HepG2 (cell line): ENCODE measurements around the gene UROD. TPM values are rescaled to one million over a fixed set of nuclear protein-coding genes. Genes with fewer than 3 reads are reported as not detected.
A peak's percentile ranks its signal among the peaks of the same experiment; 100 is the strongest.

Experiments used
- ATAC-seq: fragments of 200-7000 bp; cut with Tn5 transposase; 3 replicates; pipeline ENCODE4 v1.9.1; 2020; ENCODE audit warnings: mild to moderate bottlenecking, moderate library complexity
- BruUV-seq: library from RNA; stranded (reverse); fragments of 400-500 nt; replicated peaks from 2 replicates; lab custom pipeline; 2021; lab: Mats Ljungman, UMichigan
- CTCF ChIA-PET: fragments of 300-600 bp; formaldehyde crosslinking; extraction: SDS; loops from one replicate; lab custom pipeline; 2021; ENCODE audit warnings: low total read pairs, inconsistent platforms, low intra/inter-chr PET ratio; lab: Yijun Ruan, JAX
- POLR2A ChIA-PET: fragments of 350-600 bp; sonication (Branson Sonifier 250); formaldehyde crosslinking; loops from one replicate; lab custom pipeline; 2020; ENCODE audit warnings: antibody characterized with exemption, inconsistent platforms; lab: Yijun Ruan, JAX
- DNase-seq: peaks from one replicate; pipeline ENCODE4 v3.0.0-alpha.2; 2015; ENCODE audit warnings: low spot score
- FAIRE-seq: peaks from 3 replicates; lab custom pipeline; 2011; peaks lifted over from hg19 to GRCh38; lab: Jason Lieb, UNC
- H2AFZ ChIP-seq: one replicate; pipeline ENCODE4 v1.6.1; 2011; ENCODE audit warnings: low read length, inconsistent platforms
- H3K27ac ChIP-seq: fragments of 300-600 bp; 3 replicates; pipeline ENCODE4 v1.8.0; 2011; ENCODE audit warnings: mixed run types, mild to moderate bottlenecking, mixed read lengths, low read length, inconsistent platforms; ENCODE audit not compliant: insufficient read depth; ENCODE audit errors: extremely low read length
- H3K27me3 ChIP-seq, 2 experiments: fragments of 200-600 bp in 1 of 2; 2 replicates in 1 of 2; 3 replicates in 1 of 2; pipeline versions ENCODE4 v1.6.0 to v1.8.0; 2011; ENCODE audit warnings: low read length in 2 of 2, mild to moderate bottlenecking in 2 of 2, moderate library complexity in 2 of 2, inconsistent platforms in 1 of 2; ENCODE audit not compliant: insufficient read depth in 2 of 2, control insufficient read depth in 1 of 2
- H3K36me3 ChIP-seq, 2 experiments: fragments of 200-600 bp in 1 of 2; replicated peaks in 1 of 2; 2 replicates in 1 of 2; 3 replicates in 1 of 2; pipeline versions ENCODE4 v1.5.1 to v1.8.0; 2011; ENCODE audit warnings: low read length in 2 of 2, inconsistent platforms in 1 of 2; ENCODE audit not compliant: insufficient read depth in 2 of 2, control insufficient read depth in 1 of 2
- H3K4me1 ChIP-seq: 2 replicates; pipeline ENCODE4 v1.5.1; 2012; ENCODE audit warnings: low read length, inconsistent platforms; ENCODE audit not compliant: insufficient read depth
- H3K4me2 ChIP-seq: 2 replicates; pipeline ENCODE4 v1.6.0; 2011; ENCODE audit warnings: low read depth, low read length, inconsistent platforms
- H3K4me3 ChIP-seq, 3 experiments: fragments of 200-600 bp in 1 of 3; sonication (generic), shearing (Covaris generic) in 1 of 3; replicated peaks in 1 of 3; 2 replicates each; pipeline ENCODE4 v1.5.1; 2011 to 2016; ENCODE audit warnings: low read length in 3 of 3, inconsistent platforms in 2 of 3, low read depth in 2 of 3, mild to moderate bottlenecking in 2 of 3, control low read depth in 1 of 3, mixed read lengths in 1 of 3; ENCODE audit not compliant: insufficient read depth in 1 of 3
- H3K79me2 ChIP-seq: one replicate; pipeline ENCODE4 v1.6.1; 2011; ENCODE audit warnings: low read length, inconsistent platforms; ENCODE audit not compliant: insufficient read depth
- H3K9ac ChIP-seq: 2 replicates; pipeline ENCODE4 v1.6.0; 2011; ENCODE audit warnings: mild to moderate bottlenecking, low read depth, low read length, inconsistent platforms; ENCODE audit not compliant: insufficient read depth
- H3K9me3 ChIP-seq: 2 replicates; pipeline ENCODE4 v1.5.1; 2012; ENCODE audit warnings: mild to moderate bottlenecking, low read length
- H4K20me1 ChIP-seq: 2 replicates; pipeline ENCODE4 v1.6.0; 2011; ENCODE audit warnings: inconsistent platforms, mild to moderate bottlenecking, low read length, moderate library complexity; ENCODE audit not compliant: insufficient read depth
- BRD4 ChIP-seq: sonication (generic); formaldehyde crosslinking; IDR thresholded peaks from 2 replicates; pipeline ENCODE4 v1.4.0; 2020; ENCODE audit warnings: missing genetic modification reagents
- FOXM1 ChIP-seq: sonication (generic); formaldehyde crosslinking; IDR thresholded peaks from 2 replicates; pipeline ENCODE4 v1.5.0; 2020; ENCODE audit warnings: missing genetic modification reagents
- GATAD1 ChIP-seq: IDR thresholded peaks from 2 replicates; pipeline ENCODE4 v1.6.1; 2016; ENCODE audit warnings: missing genetic modification reagents, missing compliant biosample characterization
- HDAC6 ChIP-seq: fragments of 200-600 bp; sonication (generic); IDR thresholded peaks from 2 replicates; pipeline ENCODE4 v1.7.0; 2017; ENCODE audit warnings: mild to moderate bottlenecking, antibody characterized with exemption, low read length, low read depth
- PITX1 ChIP-seq: sonication (generic); formaldehyde crosslinking; IDR thresholded peaks from 2 replicates; pipeline ENCODE4 v1.5.1; 2020; ENCODE audit warnings: mild to moderate bottlenecking, missing genetic modification reagents
- SP4 ChIP-seq: sonication (generic); formaldehyde crosslinking; IDR thresholded peaks from 2 replicates; pipeline ENCODE4 v1.8.1; 2023; ENCODE audit warnings: mild to moderate bottlenecking, missing genetic modification reagents
- YEATS4 ChIP-seq: sonication (generic); formaldehyde crosslinking; IDR thresholded peaks from 2 replicates; pipeline ENCODE4 v1.4.0; 2020; ENCODE audit warnings: missing genetic modification reagents, borderline replicate concordance
- ZNF124 ChIP-seq: sonication (generic); formaldehyde crosslinking; IDR thresholded peaks from 2 replicates; pipeline ENCODE4 v1.4.0; 2020; ENCODE audit warnings: missing genetic modification reagents
- ZNF496 ChIP-seq: sonication (generic); formaldehyde crosslinking; IDR thresholded peaks from 2 replicates; pipeline ENCODE4 v1.8.1; 2023; ENCODE audit warnings: mild to moderate bottlenecking, moderate library complexity, missing genetic modification reagents; ENCODE audit not compliant: insufficient replicate concordance
- ZNF549 ChIP-seq: sonication (generic); formaldehyde crosslinking; IDR thresholded peaks from 2 replicates; pipeline ENCODE4 v1.5.0; 2020; ENCODE audit warnings: missing genetic modification reagents
- ZNF607 ChIP-seq: sonication (generic); formaldehyde crosslinking; IDR thresholded peaks from 2 replicates; pipeline ENCODE4 v1.5.1; 2020; ENCODE audit warnings: missing genetic modification reagents, mild to moderate bottlenecking, borderline replicate concordance
- ZNF777 ChIP-seq: sonication (generic); formaldehyde crosslinking; IDR thresholded peaks from 2 replicates; pipeline ENCODE4 v1.4.0; 2020; ENCODE audit warnings: missing genetic modification reagents
- ZSCAN22 ChIP-seq: sonication (generic); formaldehyde crosslinking; IDR thresholded peaks from 2 replicates; pipeline ENCODE4 v1.4.0; 2020; ENCODE audit warnings: mild to moderate bottlenecking, missing genetic modification reagents
- WGBS: methylation state at CpG from one replicate; pipeline ENCODE4 v1.1.6; 2017; ENCODE audit warnings: low lambda C conversion rate; 5-methylcytosine and 5-hydroxymethylcytosine counted together
- in situ Hi-C: cut with HindIII; loops from 2 replicates; pipeline ENCODE4 v1.10.0; 2017; ENCODE audit warnings: low pct_unique_long_range_greater_than_20kb; ENCODE audit not compliant: extremely low pct_ligation_motif_present
- intact Hi-C: fragments of 100-400 bp; cut with micrococcal nuclease; formaldehyde crosslinking; loops from one replicate; pipeline ENCODE4 v1.10.0; 2022; ENCODE audit not compliant: unreplicated experiment
- polyA plus RNA-seq, 8 experiments: library from polyadenylated mRNA; depleted of rRNA in 3 of 8; stranded (reverse) in 7 of 8; unstranded in 1 of 8; fragments of >200 nt; fragmentation: Illumina TruSeq in 4 of 8; extraction: Trizol in 4 of 8; gene quantifications; 2 replicates each; pipeline versions ENCODE4 v1.2.1 to v1.2.3, GENCODE V29; 2011 to 2016; ENCODE audit warnings: low read depth in 4 of 8, missing spikeins in 1 of 8, mixed read lengths in 1 of 8; ENCODE audit not compliant: insufficient read depth in 1 of 8
- total RNA-seq, 5 experiments: library from RNA; depleted of rRNA; stranded (reverse); fragments of >200 nt; fragmentation: Illumina TruSeq; extraction: Trizol; gene quantifications; 2 replicates each; pipeline ENCODE4 v1.2.3, GENCODE V29; 2016; ENCODE audit warnings: low read depth in 1 of 5
- TF ChIP-seq, protein P1 (sequence below): sonication (generic); formaldehyde crosslinking; IDR thresholded peaks from 2 replicates; pipeline ENCODE4 v1.5.1; 2020; ENCODE audit warnings: missing genetic modification reagents, mild to moderate bottlenecking, borderline replicate concordance
- TF ChIP-seq, protein P2 (sequence below): sonication (generic); formaldehyde crosslinking; IDR thresholded peaks from 2 replicates; pipeline ENCODE4 v1.4.0; 2020; ENCODE audit warnings: missing genetic modification reagents
- TF ChIP-seq, protein P3 (sequence below), 2 experiments: sonication (generic) in 1 of 2; formaldehyde crosslinking in 1 of 2; IDR thresholded peaks; 2 replicates each; pipeline versions ENCODE4 v1.6.1 to v1.9.0; 2014 to 2022; ENCODE audit warnings: antibody characterized with exemption in 1 of 2, borderline replicate concordance in 1 of 2, inconsistent platforms in 1 of 2, low read depth in 1 of 2, missing genetic modification reagents in 1 of 2

UROD gene
- total and polyA plus RNA-seq, 2 of the 13 experiments (the other 11 are each of a cell fraction or from before 2014, with no cell fraction given) = 162 to 171 TPM

DNA sequence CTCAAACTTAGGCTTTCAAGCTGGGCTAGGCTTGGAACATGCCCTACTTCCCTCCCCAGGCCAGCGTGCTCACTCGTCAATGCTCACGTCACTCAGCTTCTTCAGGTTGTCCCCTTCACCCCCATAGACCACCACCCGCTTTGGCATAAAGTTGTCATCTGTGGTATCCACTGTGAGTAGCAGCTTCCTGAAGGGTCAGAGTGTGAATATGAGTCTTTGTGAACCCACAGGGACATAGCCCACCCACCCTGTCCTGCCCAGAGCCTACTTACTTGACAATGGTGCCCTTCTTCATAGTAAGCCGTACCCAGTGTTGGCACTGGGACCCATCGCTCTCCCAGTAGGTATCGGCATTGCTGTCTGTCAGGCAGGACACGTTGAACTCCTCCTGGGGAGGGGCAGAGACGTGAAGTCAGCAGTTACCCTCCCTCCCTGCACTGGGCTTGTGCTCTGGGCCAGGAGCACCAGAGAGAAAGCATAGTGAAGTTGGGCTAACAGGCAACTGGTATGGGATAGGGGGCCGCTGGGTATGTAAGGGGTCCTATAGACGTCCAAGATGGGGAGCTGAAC, 2.7 kb upstream of the UROD start:
- no peak overlapping the region; a peak in 1 of 6 replicates for H3K4me3 ChIP-seq
- no peak overlapping the region for H3K27ac ChIP-seq
- no peaks in the 10 kb centered on the region for H4K20me1 ChIP-seq
- FAIRE-seq = no peak
- WGBS = 96% methylated on average over 6 of the region's 11 CpGs
- no peak overlapping the region for H2AFZ ChIP-seq
- BruUV-seq = no TSS peak
- no peaks in the 10 kb centered on the region for H3K9me3 ChIP-seq
- peaks cover 18 to 56% of the 10 kb centered on the region in 2 experiments for H3K36me3 ChIP-seq
- no peak for ATAC-seq
- no peak for DNase-seq
- in situ Hi-C loops (loop anchor here (25.0 kb wide), 1 partner anchor 172 kb away; the partner anchor contains the start of gene PTCH2), intact Hi-C loops (no loop called here)
- ChIA-PET CTCF (no interaction called here), POLR2A (no interaction called here)
- peaks cover 26% of the 10 kb centered on the region for H3K4me1 ChIP-seq
- no peaks in the 10 kb centered on the region; a peak in 1 of 5 replicates for H3K27me3 ChIP-seq
- H3K9ac ChIP-seq = peak overlapping the region; percentile 79; the same call in 1 of the 2 replicates
- H3K4me2 ChIP-seq = peak overlapping the region; percentile 99; the same call in 1 of the 2 replicates
- peaks cover 26% of the 10 kb centered on the region for H3K79me2 ChIP-seq
- TF ChIP-seq, protein P1, sequence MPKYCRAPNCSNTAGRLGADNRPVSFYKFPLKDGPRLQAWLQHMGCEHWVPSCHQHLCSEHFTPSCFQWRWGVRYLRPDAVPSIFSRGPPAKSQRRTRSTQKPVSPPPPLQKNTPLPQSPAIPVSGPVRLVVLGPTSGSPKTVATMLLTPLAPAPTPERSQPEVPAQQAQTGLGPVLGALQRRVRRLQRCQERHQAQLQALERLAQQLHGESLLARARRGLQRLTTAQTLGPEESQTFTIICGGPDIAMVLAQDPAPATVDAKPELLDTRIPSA (CRISPR knock-in tag) = no peak
- TF ChIP-seq ZNF549 (CRISPR knock-in tag) (no peak), ZNF124 (CRISPR knock-in tag) (no peak), PITX1 (CRISPR knock-in tag) (no peak), ZSCAN22 (CRISPR knock-in tag) (no peak), ZNF607 (no peak), HDAC6 (no peak), BRD4 (CRISPR knock-in tag) (no peak), FOXM1 (CRISPR knock-in tag) (no peak), ZNF777 (CRISPR knock-in tag) (no peak), YEATS4 (CRISPR knock-in tag) (no peak), SP4 (CRISPR knock-in tag) (no peak), ZNF496 (CRISPR knock-in tag) (no peak), GATAD1 (CRISPR knock-in tag) (no peak)
- TF ChIP-seq, protein P2, sequence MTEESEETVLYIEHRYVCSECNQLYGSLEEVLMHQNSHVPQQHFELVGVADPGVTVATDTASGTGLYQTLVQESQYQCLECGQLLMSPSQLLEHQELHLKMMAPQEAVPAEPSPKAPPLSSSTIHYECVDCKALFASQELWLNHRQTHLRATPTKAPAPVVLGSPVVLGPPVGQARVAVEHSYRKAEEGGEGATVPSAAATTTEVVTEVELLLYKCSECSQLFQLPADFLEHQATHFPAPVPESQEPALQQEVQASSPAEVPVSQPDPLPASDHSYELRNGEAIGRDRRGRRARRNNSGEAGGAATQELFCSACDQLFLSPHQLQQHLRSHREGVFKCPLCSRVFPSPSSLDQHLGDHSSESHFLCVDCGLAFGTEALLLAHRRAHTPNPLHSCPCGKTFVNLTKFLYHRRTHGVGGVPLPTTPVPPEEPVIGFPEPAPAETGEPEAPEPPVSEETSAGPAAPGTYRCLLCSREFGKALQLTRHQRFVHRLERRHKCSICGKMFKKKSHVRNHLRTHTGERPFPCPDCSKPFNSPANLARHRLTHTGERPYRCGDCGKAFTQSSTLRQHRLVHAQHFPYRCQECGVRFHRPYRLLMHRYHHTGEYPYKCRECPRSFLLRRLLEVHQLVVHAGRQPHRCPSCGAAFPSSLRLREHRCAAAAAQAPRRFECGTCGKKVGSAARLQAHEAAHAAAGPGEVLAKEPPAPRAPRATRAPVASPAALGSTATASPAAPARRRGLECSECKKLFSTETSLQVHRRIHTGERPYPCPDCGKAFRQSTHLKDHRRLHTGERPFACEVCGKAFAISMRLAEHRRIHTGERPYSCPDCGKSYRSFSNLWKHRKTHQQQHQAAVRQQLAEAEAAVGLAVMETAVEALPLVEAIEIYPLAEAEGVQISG (CRISPR knock-in tag) = no peak
- TF ChIP-seq, protein P3, sequence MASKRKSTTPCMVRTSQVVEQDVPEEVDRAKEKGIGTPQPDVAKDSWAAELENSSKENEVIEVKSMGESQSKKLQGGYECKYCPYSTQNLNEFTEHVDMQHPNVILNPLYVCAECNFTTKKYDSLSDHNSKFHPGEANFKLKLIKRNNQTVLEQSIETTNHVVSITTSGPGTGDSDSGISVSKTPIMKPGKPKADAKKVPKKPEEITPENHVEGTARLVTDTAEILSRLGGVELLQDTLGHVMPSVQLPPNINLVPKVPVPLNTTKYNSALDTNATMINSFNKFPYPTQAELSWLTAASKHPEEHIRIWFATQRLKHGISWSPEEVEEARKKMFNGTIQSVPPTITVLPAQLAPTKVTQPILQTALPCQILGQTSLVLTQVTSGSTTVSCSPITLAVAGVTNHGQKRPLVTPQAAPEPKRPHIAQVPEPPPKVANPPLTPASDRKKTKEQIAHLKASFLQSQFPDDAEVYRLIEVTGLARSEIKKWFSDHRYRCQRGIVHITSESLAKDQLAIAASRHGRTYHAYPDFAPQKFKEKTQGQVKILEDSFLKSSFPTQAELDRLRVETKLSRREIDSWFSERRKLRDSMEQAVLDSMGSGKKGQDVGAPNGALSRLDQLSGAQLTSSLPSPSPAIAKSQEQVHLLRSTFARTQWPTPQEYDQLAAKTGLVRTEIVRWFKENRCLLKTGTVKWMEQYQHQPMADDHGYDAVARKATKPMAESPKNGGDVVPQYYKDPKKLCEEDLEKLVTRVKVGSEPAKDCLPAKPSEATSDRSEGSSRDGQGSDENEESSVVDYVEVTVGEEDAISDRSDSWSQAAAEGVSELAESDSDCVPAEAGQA (IDR thresholded peaks at IDR 0.05; ENCODE audit: low read depth) = no peak
- TF ChIP-seq, protein P3 (CRISPR knock-in tag; IDR thresholded peaks at IDR 0.05; ENCODE audit: borderline replicate concordance) = no peak
